ENCODE measurements around the gene MECR.

GRCh38 chr1:29144178-29144577 lies 86.6 kb downstream of the MECR start:
- TF ChIP-seq, protein P1, sequence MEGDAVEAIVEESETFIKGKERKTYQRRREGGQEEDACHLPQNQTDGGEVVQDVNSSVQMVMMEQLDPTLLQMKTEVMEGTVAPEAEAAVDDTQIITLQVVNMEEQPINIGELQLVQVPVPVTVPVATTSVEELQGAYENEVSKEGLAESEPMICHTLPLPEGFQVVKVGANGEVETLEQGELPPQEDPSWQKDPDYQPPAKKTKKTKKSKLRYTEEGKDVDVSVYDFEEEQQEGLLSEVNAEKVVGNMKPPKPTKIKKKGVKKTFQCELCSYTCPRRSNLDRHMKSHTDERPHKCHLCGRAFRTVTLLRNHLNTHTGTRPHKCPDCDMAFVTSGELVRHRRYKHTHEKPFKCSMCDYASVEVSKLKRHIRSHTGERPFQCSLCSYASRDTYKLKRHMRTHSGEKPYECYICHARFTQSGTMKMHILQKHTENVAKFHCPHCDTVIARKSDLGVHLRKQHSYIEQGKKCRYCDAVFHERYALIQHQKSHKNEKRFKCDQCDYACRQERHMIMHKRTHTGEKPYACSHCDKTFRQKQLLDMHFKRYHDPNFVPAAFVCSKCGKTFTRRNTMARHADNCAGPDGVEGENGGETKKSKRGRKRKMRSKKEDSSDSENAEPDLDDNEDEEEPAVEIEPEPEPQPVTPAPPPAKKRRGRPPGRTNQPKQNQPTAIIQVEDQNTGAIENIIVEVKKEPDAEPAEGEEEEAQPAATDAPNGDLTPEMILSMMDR (IDR thresholded peaks at IDR 0.05): no peak
- no peak for TF ChIP-seq POLR2A (IDR thresholded peaks at IDR 0.05)

Measured in upper lobe of left lung (tissue), 4 donors.